Endometrium (tissue), 2 donors: Measurements from ENCODE around the gene MYO15B.

Source experiments
- FAIRE-seq: peaks from 2 replicates; lab custom pipeline; 2012; peaks lifted over from hg19 to GRCh38; lab: Jason Lieb, UNC
- donor health status: control.
- donor health status: control.

MYO15B gene

GRCh38 chr17:75639771-75640555 is 52.4 kb downstream of the MYO15B start:
- FAIRE-seq: no peak

GRCh38 chr17:75640556-75641119 is 53.0 kb downstream of the MYO15B start:
- no peak for FAIRE-seq

DNA sequence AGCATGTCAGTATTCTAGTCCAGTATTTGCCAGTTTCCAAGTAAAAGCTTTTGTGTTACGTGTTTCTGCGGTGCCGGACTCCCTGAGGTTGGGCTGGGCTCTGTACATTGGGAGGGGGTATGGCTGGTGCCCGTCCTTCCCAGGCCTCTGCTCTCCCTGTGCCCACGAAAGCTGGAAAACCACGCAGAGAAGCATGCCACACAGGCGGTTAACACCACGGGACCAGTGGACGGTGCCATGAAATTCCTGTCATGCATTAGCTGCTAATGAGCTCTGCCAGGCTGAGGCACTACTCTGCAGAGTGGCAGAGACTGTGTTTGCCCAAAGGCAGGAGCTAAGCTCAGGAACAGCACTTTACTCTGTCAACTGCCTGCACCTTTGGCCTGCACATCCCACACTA is 53.7 kb downstream of the MYO15B start:
- FAIRE-seq: no peak

DNA sequence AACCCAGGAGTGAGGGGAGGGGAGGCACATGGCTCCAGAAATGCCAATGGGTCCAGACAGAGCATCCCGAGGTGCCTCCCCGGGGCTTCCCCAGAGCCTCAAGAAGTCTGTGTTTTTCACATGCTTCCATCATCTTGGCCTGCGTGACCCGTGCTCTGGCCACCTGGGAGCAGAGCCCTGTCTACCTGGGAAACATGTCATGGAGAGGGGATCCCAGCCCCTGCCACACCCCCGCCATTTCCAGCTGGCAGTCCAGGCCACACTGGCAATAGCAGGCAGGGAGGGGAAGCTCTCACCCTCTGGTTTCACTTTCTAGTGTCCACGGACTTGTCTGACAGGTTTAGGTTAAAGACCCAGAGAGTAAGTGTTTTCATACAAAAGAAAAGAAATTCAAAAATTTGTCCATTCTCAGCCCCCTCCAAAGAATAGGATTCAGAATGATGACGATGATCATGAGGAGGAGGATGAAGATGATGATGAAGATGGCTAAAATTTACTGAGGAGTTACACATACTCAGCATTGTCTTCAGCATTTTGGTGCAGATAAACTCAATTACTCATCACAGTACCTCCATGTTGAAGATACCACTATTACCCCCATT is 54.7 kb downstream of the MYO15B start:
- FAIRE-seq: no peak

- FAIRE-seq: no peak
Measured at GRCh38 chr17:75642784-75643642, 55.4 kb downstream of the MYO15B start.

- FAIRE-seq: no peak
Measured at GRCh38 chr17:75643643-75644017, 56.0 kb downstream of the MYO15B start.

GRCh38 chr17:75645501-75645888 is 57.9 kb downstream of the MYO15B start:
- FAIRE-seq: no peak

DNA sequence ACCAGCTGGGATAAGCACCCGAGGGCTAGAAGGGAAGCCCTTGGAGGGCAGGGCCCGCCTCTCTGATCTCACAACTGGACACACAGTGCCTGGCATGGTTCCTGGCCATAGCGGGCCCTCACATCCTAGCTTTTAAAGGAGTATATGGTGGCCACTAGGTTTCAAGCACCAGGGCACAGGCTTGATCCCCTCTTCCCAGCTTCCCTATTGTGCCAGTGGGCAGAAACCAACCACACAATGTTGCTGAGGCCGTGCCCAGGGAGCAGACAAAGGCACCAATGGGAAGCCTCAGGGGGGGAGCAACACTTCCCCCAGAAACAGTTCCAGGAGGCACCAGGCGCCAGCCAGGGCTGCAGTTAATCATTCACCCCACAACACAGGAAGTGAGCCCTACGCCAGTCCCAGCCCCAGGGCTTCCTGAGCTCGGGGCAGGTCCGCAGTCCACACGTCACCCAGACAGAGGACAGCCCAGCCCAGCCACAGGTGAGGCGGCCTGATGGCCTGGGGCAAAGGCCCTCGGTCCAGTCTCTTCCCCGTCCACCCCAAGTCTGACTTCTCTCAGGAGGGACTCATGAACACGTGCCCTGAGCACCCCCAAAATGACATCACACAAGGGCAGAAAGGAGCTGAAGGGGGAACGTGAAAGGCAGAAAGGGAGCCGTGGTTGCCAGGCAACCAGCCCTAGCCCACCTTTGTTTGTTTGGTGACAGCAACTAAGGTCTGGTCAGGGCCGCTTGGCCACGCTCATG is 58.5 kb downstream of the MYO15B start:
- no peak for FAIRE-seq

- no peak for FAIRE-seq
Measured at GRCh38 chr17:75646638-75646992, 59.0 kb downstream of the MYO15B start.

DNA sequence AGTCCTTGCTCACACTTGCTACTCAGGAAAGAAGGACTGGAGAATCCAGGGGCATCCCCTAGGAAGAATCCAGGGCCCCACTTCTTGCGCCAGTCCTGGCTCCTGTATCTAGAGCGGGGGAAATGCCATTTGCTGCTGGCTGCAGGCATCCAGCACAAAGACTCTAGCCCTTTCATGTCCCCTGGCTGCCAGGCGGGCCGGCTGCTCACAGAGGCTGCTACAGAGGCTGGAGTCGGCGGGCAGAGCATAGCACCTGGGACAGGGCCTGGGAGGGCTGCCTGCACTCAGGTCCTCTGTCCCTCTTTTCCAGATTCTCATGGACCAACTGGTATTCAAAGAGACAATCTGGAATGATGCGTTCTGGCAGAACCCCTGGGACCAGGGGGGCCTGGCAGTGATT is 59.5 kb downstream of the MYO15B start:
- FAIRE-seq: no peak

DNA sequence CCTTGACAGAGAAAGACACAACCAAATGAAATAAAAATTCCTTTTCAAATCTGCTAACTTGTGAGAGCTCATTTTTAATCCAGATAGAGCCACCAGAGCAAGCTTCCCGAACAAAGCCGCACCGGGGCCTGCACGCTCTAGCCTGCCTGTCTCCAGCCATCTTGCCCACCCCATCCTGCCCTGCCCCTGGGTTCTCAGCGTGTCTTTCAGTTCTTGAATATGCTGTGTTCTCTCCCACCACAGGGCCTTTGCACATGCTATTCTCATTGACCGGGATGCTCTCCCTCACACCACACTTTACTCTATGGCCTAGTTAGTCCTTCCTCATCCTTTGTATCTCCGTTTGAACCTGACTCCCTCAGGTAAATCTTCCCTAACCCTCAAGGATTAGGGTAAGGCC is 60.3 kb downstream of the MYO15B start:
- FAIRE-seq: no peak

- FAIRE-seq: no peak
Measured at GRCh38 chr17:75649687-75650086, 62.1 kb downstream of the MYO15B start.

GRCh38 chr17:75650874-75651273 is 63.3 kb downstream of the MYO15B start:
- FAIRE-seq: no peak

GRCh38 chr17:75652341-75652740 is 64.7 kb downstream of the MYO15B start:
- no peak for FAIRE-seq

DNA sequence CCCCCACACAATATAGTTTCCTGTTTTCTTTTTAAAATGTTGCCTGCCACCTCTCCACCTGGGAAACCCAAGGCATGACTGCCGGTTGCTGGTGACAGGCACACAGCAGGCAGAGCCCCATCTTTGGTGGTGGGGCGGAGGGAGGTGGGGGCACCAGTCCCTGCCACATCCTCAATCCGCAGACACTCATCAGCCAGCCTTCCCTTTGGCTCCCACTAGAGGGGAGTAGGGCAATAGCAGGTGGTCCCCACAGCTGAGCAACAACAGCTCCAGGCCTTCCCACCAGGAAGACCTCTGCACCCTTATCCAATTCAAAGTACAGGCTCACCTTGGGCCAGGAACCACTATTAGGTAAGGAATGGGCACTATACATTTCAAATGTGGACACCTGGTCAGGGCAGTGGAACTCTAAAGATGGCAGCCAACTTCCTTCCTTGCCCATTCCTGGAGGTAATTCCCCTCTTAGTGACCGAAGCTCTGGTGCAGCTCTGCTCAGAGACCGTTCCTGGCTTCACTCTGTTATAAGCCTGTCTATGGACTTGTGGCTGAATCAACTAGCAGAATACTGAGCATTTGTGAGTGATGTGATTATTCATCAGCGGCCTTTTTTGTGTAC is 65.4 kb downstream of the MYO15B start:
- FAIRE-seq: no peak

- no peak for FAIRE-seq
Measured at GRCh38 chr17:75654176-75654575, 66.6 kb downstream of the MYO15B start.

DNA sequence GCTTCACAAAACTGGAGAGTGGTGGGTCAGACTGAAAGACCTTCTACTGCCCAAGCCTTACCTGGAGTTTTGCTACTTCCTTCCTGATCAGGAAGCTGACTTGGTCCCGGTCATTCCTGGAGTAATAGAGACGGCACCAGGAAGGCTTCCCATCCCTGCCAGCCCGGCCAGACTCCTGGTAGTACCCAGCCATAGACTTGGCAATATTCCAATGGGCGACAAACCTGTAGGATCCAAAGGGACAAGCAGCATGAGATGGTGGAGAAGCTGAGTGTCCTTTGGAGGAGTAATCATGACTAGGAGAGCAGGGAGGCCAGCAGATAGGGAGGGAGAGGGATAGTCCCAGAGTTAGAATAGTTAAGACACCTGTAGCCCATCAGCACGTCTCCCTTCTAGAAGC is 70.6 kb downstream of the MYO15B start:
- no peak for FAIRE-seq

DNA sequence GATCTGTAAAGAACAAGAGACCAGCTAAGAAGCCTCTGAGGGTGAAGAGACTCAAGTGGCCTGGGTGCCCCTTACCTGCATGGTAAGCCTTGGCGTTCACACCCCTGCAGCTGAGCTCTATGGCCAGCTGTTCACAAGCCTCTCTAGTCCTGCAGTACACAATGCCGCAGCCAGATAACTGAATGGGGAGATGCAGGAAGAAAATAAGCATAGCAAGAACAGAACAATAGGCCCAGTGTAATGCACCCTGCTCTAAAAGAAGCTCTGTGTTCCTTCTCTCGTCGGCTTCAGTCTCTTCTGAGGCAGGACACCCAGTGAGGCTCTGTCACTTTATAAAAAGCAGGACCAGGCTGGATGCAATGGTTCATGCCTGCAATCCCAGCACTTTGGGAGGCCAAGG is 73.9 kb downstream of the MYO15B start:
- no peak for FAIRE-seq

GRCh38 chr17:75662511-75662910 is 74.9 kb downstream of the MYO15B start:
- no peak for FAIRE-seq

DNA sequence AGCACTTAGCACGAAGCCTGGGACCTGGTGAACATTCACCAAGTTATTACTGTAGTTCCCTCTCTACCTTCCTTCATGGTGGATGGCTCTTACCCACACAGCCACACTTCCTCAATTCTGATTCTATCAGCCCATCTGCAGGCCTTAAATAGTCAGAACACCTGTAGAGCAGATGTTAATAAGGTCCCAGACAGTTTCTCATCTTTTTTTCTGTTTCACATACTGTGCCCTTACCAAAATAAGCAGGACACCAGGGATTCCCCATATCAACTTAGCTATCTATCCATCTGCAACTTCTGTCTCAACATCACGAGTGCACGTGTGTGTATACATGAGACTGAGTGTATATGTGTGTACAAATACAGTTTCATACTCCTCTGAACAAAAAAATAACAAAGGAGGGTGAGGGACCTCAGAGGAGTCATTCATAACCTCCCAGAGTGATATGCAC is 76.5 kb downstream of the MYO15B start:
- FAIRE-seq: no peak

GRCh38 chr17:75665981-75666380 is 78.4 kb downstream of the MYO15B start:
- no peak for FAIRE-seq
